SU-DHL-6 (cell line): ENCODE results near the gene CLDN18.

Experiments used
- H2AFZ ChIP-seq: fragments of 200-600 bp; sonication (generic); 2 replicates; pipeline ENCODE4 v1.6.1; 2014; ENCODE audit warnings: low read depth, mild to moderate bottlenecking, moderate library complexity, mixed read lengths, antibody characterized with exemption, low read length; ENCODE audit not compliant: severe bottlenecking
- H3F3A ChIP-seq: fragments of 200-600 bp; shearing (Covaris generic); 2 replicates; pipeline ENCODE4 v1.6.0; 2016; ENCODE audit warnings: antibody characterized with exemption, mild to moderate bottlenecking; ENCODE audit not compliant: insufficient read depth
- H3K27ac ChIP-seq: fragments of 200-600 bp; sonication (generic); 2 replicates; pipeline ENCODE4 v1.5.1; 2016; ENCODE audit warnings: low read depth, mild to moderate bottlenecking, low read length, moderate library complexity, mixed read lengths
- H3K27me3 ChIP-seq: fragments of 200-600 bp; sonication (generic), shearing (Covaris generic); 2 replicates; pipeline ENCODE4 v1.6.0; 2014; ENCODE audit warnings: mild to moderate bottlenecking, low read length
- H3K36me3 ChIP-seq: fragments of 200-600 bp; sonication (generic); 2 replicates; pipeline ENCODE4 v1.6.1; 2014; ENCODE audit warnings: mild to moderate bottlenecking, low read length, mixed read lengths
- H3K4me2 ChIP-seq: fragments of 300-600, 200-600 bp; shearing (Covaris generic), sonication (generic); 2 replicates; pipeline ENCODE4 v1.6.0; 2014; ENCODE audit warnings: low read length, low read depth, mild to moderate bottlenecking; ENCODE audit not compliant: poor library complexity, severe bottlenecking
- H3K4me3 ChIP-seq: fragments of 200-600 bp; sonication (generic); 2 replicates; pipeline ENCODE4 v1.5.1; 2014; ENCODE audit warnings: antibody characterized with exemption, low read length, mild to moderate bottlenecking, mixed read lengths; ENCODE audit not compliant: insufficient read depth, poor library complexity, severe bottlenecking
- H3K79me2 ChIP-seq: fragments of 200-600 bp; sonication (generic); 2 replicates; pipeline ENCODE4 v1.6.1; 2014; ENCODE audit warnings: mild to moderate bottlenecking, low read length, moderate library complexity; ENCODE audit not compliant: insufficient read depth
- H3K9ac ChIP-seq: fragments of 200-600 bp; sonication (generic); 2 replicates; pipeline ENCODE4 v1.7.0; 2014; ENCODE audit warnings: mild to moderate bottlenecking, low read length
- H3K9me2 ChIP-seq: fragments of 200-600 bp; sonication (generic); replicated peaks from 2 replicates; pipeline ENCODE4 v1.6.1; 2014; ENCODE audit warnings: low read length; ENCODE audit not compliant: insufficient read depth
- H3K9me3 ChIP-seq: fragments of 200-600 bp; sonication (generic); 2 replicates; pipeline ENCODE4 v1.6.1; 2014; ENCODE audit warnings: low read length, mixed read lengths; ENCODE audit not compliant: insufficient read depth
- H4K20me1 ChIP-seq: fragments of 200-600 bp; sonication (generic); 2 replicates; pipeline ENCODE4 v1.6.1; 2014; ENCODE audit warnings: low read depth, mild to moderate bottlenecking, antibody characterized with exemption, low read length, moderate library complexity, mixed read lengths
- CTCF ChIP-seq: fragments of 200-600 bp; sonication (generic); IDR thresholded peaks from one replicate; pipeline ENCODE4 v1.5.1; 2017; ENCODE audit warnings: antibody characterized with exemption, mild to moderate bottlenecking, low read length, moderate library complexity; ENCODE audit not compliant: insufficient read depth, poor library complexity, severe bottlenecking
- EZH2phosphoT487 ChIP-seq: fragments of 200-600 bp; sonication (generic), shearing (Covaris generic); conservative IDR thresholded peaks from 2 replicates; pipeline ENCODE4 v1.6.1; 2018; ENCODE audit warnings: mild to moderate bottlenecking, antibody characterized with exemption, low read length, moderate library complexity, mixed read lengths

Gene CLDN18

GRCh38 chr3:137987723-137988122 is 22.2 kb upstream of the CLDN18 start:
- no peak overlapping the region for H3K4me2 ChIP-seq
- no peaks in the 10 kb centered on the region for H3K9me2 ChIP-seq
- H2AFZ ChIP-seq: no peak overlapping the region
- no peaks in the 10 kb centered on the region for H3K27me3 ChIP-seq
- no peaks in the 10 kb centered on the region for H3K79me2 ChIP-seq
- H3K36me3 ChIP-seq: no peaks in the 10 kb centered on the region
- H3K27ac ChIP-seq: no peak overlapping the region
- no peak overlapping the region for H3K4me3 ChIP-seq
- no peaks in the 10 kb centered on the region for H4K20me1 ChIP-seq
- no peaks in the 10 kb centered on the region for H3F3A ChIP-seq
- H3K9me3 ChIP-seq: no peaks in the 10 kb centered on the region
- H3K9ac ChIP-seq: no peak overlapping the region
- TF ChIP-seq EZH2phosphoT487 (no peak), CTCF (no peak)

GRCh38 chr3:137988152-137988551 is 21.8 kb upstream of the CLDN18 start:
- no peak overlapping the region for H2AFZ ChIP-seq
- H3K9me2 ChIP-seq: no peaks in the 10 kb centered on the region
- H3K27me3 ChIP-seq: no peaks in the 10 kb centered on the region
- H4K20me1 ChIP-seq: no peaks in the 10 kb centered on the region
- H3K36me3 ChIP-seq: no peaks in the 10 kb centered on the region
- TF ChIP-seq CTCF: no peak
- TF ChIP-seq EZH2phosphoT487: no peak
- H3K9me3 ChIP-seq: no peaks in the 10 kb centered on the region
- H3K4me2 ChIP-seq: no peak overlapping the region
- H3K79me2 ChIP-seq: no peaks in the 10 kb centered on the region
- H3K27ac ChIP-seq: no peak overlapping the region
- no peaks in the 10 kb centered on the region for H3F3A ChIP-seq
- no peak overlapping the region for H3K9ac ChIP-seq
- H3K4me3 ChIP-seq: no peak overlapping the region

DNA sequence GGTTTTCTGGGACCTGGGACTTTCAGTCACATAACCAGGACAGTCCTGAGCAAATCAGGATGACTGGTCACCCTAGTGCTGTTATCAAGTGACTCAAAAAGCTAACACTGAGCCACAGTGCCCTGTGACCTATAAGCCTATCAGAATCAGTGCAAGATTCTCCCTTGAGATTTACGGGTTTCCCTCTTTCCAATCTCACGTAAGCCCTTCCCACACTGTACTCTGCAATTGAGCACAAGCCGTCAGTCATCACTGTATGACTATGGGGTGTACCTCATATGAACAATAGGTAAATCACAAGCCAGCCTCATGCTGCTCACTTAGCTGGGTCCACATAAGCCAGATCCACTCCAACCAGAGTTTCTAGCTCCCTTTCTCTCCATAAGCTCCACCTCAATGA is 21.0 kb upstream of the CLDN18 start:
- Histone ChIP-seq H3K27ac (no peak overlapping the region), H3K9ac (no peak overlapping the region), H3K36me3 (no peaks in the 10 kb centered on the region), H3K79me2 (no peaks in the 10 kb centered on the region), H3K4me2 (no peak overlapping the region), H3K9me2 (no peaks in the 10 kb centered on the region), H4K20me1 (no peaks in the 10 kb centered on the region), H3K27me3 (no peaks in the 10 kb centered on the region), H3F3A (no peaks in the 10 kb centered on the region), H3K9me3 (no peaks in the 10 kb centered on the region), H2AFZ (no peak overlapping the region), H3K4me3 (no peak overlapping the region)
- TF ChIP-seq EZH2phosphoT487: no peak
- TF ChIP-seq CTCF: no peak

GRCh38 chr3:137990427-137990826 is 19.5 kb upstream of the CLDN18 start:
- Histone ChIP-seq H3F3A (no peaks in the 10 kb centered on the region), H3K27me3 (no peaks in the 10 kb centered on the region), H3K9me2 (no peaks in the 10 kb centered on the region), H3K4me2 (no peak overlapping the region), H3K27ac (no peak overlapping the region), H3K36me3 (no peaks in the 10 kb centered on the region), H3K9me3 (no peaks in the 10 kb centered on the region), H3K4me3 (no peak overlapping the region), H4K20me1 (no peaks in the 10 kb centered on the region), H3K79me2 (no peaks in the 10 kb centered on the region), H2AFZ (no peak overlapping the region), H3K9ac (no peak overlapping the region)
- TF ChIP-seq EZH2phosphoT487 (no peak), CTCF (no peak)
